A549 (cell line): ENCODE measurements around the gene DTX3.

Source experiments
- CTCF ChIP-seq: fragments of >200 bp; sonication (Bioruptor Twin); formaldehyde crosslinking; IDR thresholded peaks from 3 replicates; pipeline ENCODE4 v1.5.1; 2016
- POLR2A ChIP-seq: IDR thresholded peaks from 2 replicates; pipeline ENCODE4 v1.6.1; 2012; ENCODE audit warnings: mild to moderate bottlenecking, low read length

DNA sequence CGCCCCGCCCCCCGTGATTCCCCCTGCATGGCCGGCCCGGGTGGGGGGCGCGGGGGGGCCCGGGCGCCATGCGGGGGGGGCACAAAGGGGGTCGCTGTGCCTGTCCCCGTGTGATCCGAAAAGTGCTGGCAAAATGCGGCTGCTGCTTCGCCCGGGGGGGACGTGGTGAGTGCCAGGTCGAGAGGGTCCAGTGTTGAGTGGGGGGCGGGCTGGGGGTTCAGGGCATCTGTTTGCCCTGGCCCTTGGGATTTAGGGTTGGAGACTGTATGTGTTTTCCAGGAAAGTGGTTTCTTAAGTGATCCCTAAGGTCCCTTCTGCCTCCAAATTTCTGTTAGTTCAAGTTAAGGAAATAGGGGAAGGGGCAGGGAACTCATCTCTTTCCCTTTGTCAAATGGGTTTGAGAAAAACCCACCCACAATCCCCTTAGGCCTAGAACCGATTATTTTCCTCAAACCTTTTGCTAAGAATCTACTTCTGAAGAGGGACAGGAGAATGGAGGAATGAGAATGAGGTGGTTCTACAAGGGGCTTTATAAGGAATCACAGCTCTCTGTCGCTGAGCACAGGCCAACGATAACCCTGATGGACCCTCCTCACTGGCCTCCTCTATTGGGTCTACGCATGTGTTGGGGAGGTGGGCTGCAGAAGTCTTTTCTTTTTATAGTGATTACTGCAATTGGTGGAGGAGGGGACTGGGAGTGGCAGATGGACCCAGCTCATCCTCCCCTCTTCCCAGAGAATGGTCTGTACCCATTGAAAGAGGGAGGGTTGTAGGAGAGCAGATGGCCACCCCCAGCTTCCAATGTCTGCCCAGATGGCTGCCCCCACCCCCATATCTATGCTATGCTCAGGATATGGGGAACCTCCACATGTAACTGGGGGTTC, 7.4 kb downstream of the DTX3 start:
- TF ChIP-seq POLR2A (no peak), CTCF (no peak)
